DLD1 (cell line): ENCODE results near the gene SLFN14.
"Not testable (repeated sequence)": the region's sequence is repeated elsewhere in the genome, so short reads cannot be mapped to it uniquely, and the experiment has no call there.

Experiments
- in situ Hi-C: cut with HindIII; loops from 2 replicates; pipeline ENCODE4 v1.10.0; 2017; ENCODE audit warnings: low sequenced_read_pairs

Gene SLFN14

GRCh38 chr17:35560703-35561102, at the start of gene SLFN14:
Gene SLFN14 (minus strand): TSS chr17:35560819. CDS start chr17:35558062, 2,757 bp downstream.
- in situ Hi-C loops, result no loop called here

- in situ Hi-C loops, result no loop called here
These were observed 49.2 kb upstream of the SLFN14 start for GRCh38 chr17:35609831-35610230.

DNA sequence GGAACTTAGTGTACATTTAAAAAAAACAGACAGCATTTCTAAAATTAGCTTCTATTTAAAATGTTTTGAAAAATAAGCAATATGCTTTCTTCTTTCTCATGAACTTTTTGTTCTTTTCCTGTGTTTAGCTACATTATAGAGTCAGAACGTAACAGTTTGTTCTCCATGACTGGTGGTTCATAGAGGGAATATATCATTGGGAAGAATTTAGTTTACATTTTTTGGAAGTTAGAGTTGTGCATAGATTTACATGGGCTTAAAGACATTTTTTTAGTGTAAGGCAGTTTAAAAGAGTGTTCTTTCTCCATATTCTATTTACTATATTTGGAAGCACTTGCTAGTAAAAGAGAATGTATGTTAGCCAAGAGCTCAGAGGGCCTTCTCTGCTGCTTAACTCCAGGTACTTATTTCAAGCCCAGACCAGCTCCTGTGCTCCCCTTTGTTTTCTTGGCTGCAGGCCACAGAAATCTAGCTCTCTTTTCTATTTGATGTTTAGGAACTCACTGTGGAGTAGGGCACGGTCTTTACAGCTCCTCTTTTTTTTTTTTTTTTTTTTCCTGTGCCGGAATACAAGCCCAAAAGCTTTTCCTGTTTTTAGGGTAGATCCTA, 46.7 kb upstream of the SLFN14 start:
- in situ Hi-C loops, result no loop called here

DNA sequence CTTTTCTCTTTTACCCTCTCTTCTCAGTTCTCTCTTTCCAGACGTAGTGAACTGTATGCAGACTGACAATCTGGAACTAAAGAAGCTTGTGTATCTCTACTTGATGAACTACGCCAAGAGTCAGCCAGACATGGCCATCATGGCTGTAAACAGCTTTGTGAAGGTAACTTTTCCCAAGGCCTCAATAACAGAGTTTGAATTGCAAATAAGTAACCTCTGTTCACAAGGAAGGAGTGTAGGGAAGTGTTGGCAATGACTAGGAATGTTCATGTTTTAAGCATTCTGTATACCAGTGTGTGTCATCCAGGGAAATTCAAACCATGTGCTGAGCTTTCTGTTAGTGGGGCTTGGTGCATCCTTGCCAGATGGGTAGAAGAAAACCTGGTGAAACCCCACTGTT, 45.1 kb upstream of the SLFN14 start:
- in situ Hi-C loops, result no loop called here

GRCh38 chr17:35603674-35604073, 43.1 kb upstream of the SLFN14 start:
- in situ Hi-C loops, result no loop called here

DNA sequence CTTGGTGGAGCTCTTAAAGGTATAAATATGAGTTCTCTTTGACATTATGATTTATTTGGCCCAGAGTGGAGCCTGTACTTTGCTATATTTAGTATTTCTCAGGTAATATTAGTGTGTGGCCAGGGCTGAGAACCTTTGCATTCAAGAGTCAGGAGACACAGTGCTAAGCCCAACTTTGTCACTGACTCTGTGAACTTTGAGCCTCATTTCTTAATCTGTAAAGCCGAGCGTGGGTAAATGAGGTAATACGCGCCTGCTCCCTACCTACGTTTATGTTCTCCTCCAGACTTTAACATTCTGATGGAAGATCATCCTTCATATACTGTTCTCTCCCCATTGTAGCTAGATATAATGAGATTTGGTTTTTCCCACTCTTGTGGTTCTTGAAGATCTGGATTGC, 37.0 kb upstream of the SLFN14 start:
- in situ Hi-C loops, result no loop called here

GRCh38 chr17:35596530-35597233, 36.1 kb upstream of the SLFN14 start:
- in situ Hi-C loops, result no loop called here

GRCh38 chr17:35596072-35596471, 35.5 kb upstream of the SLFN14 start:
- in situ Hi-C loops, result no loop called here

DNA sequence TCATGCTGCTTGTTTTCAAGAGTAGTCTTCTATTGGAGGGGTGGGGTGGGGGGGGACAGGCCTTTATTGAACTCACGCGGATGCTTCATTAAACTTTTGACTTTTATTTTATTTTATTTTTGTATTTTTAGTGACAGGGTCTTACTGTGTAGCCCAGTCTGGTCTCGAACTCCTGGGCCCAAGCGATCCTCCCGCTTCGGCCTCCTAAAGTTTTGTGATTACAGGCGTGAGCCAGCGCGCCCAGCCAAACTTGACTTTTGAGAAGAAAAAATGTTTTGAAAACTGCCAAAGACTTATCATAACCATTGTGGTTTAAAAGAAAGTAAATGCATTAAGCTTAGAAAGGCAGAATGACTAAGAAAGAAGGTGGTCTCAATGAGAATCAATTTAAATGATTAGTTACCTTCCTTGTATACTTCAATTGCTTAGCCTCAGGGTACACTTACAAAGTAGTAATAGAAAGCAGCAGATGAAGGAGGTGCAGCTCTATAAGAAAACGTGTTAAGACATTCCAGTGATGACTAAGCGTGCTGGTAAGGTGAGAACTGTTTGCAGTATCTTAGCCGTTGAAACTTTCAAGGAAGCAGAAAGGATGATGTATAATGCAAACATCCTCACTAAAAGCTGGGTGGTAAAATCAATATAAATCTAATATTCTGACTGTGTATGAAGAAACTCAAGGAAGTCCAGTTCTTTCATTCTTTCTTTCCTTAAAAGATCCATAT, 27.7 kb upstream of the SLFN14 start:
- in situ Hi-C loops, result no loop called here

GRCh38 chr17:35587074-35587961, 26.7 kb upstream of the SLFN14 start, which contains the start of gene AP2B1:
Gene AP2B1 (plus strand): TSS chr17:35587322. CDS start chr17:35594031, 6,709 bp downstream.
- in situ Hi-C loops, result no loop called here

DNA sequence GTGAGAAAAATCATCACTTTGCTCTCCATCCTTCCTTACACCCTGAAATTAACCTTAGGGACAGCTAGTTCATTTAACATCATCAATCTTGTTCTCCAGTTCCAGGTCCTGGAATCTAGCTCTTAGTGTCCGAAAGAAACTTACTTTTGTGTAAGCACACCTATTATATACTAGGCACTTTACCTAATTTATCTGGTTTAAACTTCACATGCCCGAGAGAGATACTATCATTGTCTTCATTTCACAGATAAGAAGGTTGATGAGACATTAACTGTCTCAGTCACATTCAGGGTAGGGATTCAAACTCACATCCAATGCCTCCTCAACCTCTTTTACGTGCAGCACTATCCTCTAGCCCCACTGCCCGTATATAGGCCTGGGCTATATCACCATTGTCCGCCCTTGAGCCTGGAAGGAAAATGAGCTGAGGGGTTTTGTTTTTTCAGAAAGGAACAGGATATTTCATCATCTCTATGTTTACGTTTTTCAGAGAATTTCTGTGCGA, 26.0 kb upstream of the SLFN14 start:
- in situ Hi-C loops, result no loop called here

- in situ Hi-C loops, result no loop called here
These were observed 23.4 kb upstream of the SLFN14 start for GRCh38 chr17:35584061-35584460.

DNA sequence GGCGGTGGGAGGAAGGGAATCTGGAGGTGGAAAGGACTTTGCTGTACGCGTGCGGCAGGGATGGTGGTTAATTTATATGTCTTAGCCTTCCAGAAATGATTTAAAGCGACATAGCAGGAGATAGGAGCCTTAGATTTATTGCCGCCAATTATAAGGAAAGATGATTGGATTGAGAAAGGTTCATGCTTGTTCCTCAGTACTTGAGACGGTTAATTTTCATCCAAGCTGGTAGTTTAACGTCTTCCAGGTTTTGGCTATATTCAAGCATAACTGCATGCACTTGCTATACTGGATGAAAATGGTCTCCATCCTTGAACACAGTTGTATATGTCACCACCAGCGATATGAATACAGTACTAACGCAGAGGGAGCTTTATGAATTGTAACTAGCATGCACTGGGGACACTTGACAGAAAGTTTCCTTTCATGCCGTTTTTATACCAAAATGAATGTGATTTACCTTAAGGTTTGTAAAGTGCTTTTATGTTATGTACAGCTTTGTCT, 18.4 kb upstream of the SLFN14 start:
- in situ Hi-C loops, result no loop called here

DNA sequence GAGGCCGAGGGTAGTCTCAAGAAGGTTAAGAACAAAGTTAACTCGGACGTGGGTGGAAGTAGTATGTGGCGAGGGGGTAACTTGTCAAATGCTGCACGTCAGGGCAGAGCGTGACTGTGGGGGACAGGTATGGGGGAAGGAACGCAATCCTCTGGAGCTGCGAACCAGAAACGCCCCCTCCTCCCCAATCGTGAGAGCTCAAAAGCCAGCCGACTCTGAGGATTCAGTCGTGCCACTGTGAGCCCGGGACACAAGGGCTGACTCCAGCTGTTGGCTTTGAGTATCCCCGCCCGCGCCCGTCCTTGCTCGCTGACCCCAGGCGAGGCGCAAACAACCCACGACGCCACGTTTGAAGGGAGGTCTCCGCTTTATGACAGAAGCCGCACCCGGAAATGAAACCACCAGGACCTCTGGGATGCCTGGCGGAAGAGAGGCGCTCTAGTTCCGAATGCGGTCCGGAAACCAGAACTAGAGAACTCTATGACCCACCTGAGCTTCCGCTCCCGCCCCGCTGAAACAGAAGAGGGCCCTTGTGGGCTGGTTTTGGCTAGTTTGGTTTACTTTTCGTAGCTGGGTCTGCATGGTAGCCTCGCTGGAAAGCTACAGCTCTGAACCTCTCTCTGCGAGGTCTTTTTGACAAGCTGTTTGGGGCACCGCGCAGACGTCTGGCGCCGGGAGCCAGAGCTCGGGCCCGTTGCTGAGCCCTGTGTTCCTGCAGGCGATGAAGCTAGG, 17.7 kb upstream of the SLFN14 start, which contains the start of gene PEX12:
Gene PEX12, minus strand, starts transcription at position 375 of the 732 bp plus-strand sequence. CDS start 550 bp downstream, outside the sequence.
- in situ Hi-C loops, result no loop called here

DNA sequence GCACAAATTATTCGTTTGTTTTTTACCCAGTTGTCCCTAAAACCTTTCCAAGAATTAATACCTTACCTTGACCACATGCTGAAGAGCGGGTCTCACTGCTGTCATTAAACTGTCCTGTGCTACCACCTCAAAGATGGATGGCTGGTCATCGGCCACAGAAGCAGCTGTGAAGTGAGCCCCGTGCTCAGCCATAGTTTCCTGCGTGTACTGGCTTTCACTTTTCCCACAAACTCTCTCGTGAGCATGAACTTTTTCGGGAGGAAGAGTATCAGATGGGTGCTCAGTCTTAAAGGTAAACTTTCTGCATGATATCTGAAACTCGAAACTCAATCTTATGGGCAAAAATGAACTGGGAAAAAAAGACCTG, 17.2 kb upstream of the SLFN14 start:
- in situ Hi-C loops, result no loop called here

GRCh38 chr17:35575759-35576158, 15.1 kb upstream of the SLFN14 start:
- in situ Hi-C loops, result no loop called here

DNA sequence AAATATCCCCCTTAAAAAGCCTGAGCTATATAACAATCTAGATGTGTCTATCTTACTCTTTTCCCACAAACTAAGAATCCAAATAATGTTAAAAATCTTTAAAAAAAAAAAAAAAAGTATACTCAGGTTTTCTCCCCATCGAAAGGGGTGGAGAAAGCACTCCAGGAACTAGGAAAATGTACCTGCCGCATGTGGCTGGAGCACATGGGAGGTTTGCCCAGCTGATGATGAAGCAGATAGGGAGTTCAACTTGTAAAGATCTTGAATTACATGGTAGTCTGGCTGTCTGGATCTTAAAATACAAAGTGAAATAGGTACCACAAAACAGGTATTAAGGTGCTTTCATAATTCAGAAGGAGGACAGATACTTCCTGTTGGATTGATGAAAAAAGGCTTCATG, 8.8 kb upstream of the SLFN14 start:
- in situ Hi-C loops, result no loop called here

GRCh38 chr17:35568561-35568960, 7.9 kb upstream of the SLFN14 start:
- in situ Hi-C loops, result no loop called here

DNA sequence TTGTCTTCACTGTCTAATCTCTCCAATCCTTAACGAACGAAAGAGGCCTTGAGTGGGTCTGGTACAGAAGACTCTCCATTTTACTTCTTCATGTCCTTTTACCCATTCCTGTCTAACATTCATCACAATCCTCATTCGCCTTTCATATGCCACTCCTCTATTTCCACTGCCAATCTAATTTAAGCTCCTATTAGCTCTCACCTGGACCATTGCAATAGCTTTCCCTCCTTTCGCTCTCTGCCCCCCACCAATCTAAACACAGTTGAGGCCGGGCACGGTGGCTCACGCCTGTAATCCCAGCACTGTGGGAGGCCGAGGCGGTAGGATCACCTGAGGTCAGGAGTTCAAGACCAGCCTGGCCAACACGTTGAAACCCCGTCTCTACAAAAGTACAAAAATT, 6.3 kb upstream of the SLFN14 start:
- in situ Hi-C loops, result no loop called here

- in situ Hi-C loops, result not testable (repeated sequence)
These were observed 2.6 kb upstream of the SLFN14 start for GRCh38 chr17:35563181-35563580.
